ENCODE results near the gene GABRR1.
A peak's percentile ranks its signal among the peaks of the same experiment; 100 is the strongest.
"Not testable (repeated sequence)": the region's sequence is repeated elsewhere in the genome, so short reads cannot be mapped to it uniquely, and the experiment has no call there.

GABRR1 gene

GRCh38 chr6:89154131-89154530 is 63.0 kb downstream of the GABRR1 start:
- DNase-seq (ENCODE audit: low read depth): no peak

GRCh38 chr6:89148016-89148750 is 69.0 kb downstream of the GABRR1 start:
- DNase-seq (ENCODE audit: low read depth): no peak

GRCh38 chr6:89146718-89147700 is 70.1 kb downstream of the GABRR1 start:
- no peak for DNase-seq (ENCODE audit: low read depth)

- peak; percentile 27 for DNase-seq (ENCODE audit: low read depth)
Measured at GRCh38 chr6:89145956-89146717, 71.0 kb downstream of the GABRR1 start, which contains the start of gene PM20D2. Gene PM20D2, plus strand, starts transcription at chr6:89146055. Its CDS starts 90 bp downstream, at chr6:89146145.

- no peak for DNase-seq (ENCODE audit: low read depth)
Measured at GRCh38 chr6:89145091-89145955, 71.8 kb downstream of the GABRR1 start.

- no peak for DNase-seq (ENCODE audit: low read depth)
Measured at GRCh38 chr6:89144354-89144906, 72.7 kb downstream of the GABRR1 start.

GRCh38 chr6:89140347-89141156 is 76.6 kb downstream of the GABRR1 start:
- DNase-seq (ENCODE audit: low read depth): no peak

- DNase-seq (ENCODE audit: low read depth): no peak
Measured at GRCh38 chr6:89139509-89140346, 77.4 kb downstream of the GABRR1 start.

GRCh38 chr6:89138173-89138572 is 79.0 kb downstream of the GABRR1 start:
- DNase-seq (ENCODE audit: low read depth): no peak

GRCh38 chr6:89134723-89135122 is 82.4 kb downstream of the GABRR1 start:
- DNase-seq (ENCODE audit: low read depth): no peak

GRCh38 chr6:89133981-89134380 is 83.2 kb downstream of the GABRR1 start:
- no peak for DNase-seq (ENCODE audit: low read depth)

- no peak for DNase-seq (ENCODE audit: low read depth)
Measured at GRCh38 chr6:89132057-89132456, 85.1 kb downstream of the GABRR1 start.

GRCh38 chr6:89131599-89131998 is 85.6 kb downstream of the GABRR1 start:
- DNase-seq (ENCODE audit: low read depth): no peak

GRCh38 chr6:89128256-89128671 is 88.9 kb downstream of the GABRR1 start:
- DNase-seq (ENCODE audit: low read depth): not testable (repeated sequence)

All from fibroblast of gingiva (primary cell).